ENCODE results near the gene PKHD1.

The PKHD1 gene

GRCh38 chr6:51737580-51738360, 349.6 kb downstream of the PKHD1 start:
- Mint-ChIP-seq H3K27ac (no peak overlapping the region), H3K4me1 (no peaks in the 10 kb centered on the region), H3K36me3 (no peaks in the 10 kb centered on the region), H3K4me3 (no peak overlapping the region), H3K9me3 (peaks cover 0 to 4% of the 10 kb centered on the region in 2 donors), H3K27me3 (peaks cover 0 to 5% of the 10 kb centered on the region in 2 donors)
- ATAC-seq (replicated peaks) (no peak), DNase-seq (no peak)

- ATAC-seq (replicated peaks) (no peak), DNase-seq (no peak)
- no peak overlapping the region for H3K4me3 Mint-ChIP-seq
- no peaks in the 10 kb centered on the region for H3K36me3 Mint-ChIP-seq
- H3K27me3 Mint-ChIP-seq = no peaks in the 10 kb centered on the region
- peaks cover 0 to 4% of the 10 kb centered on the region in 2 donors for H3K9me3 Mint-ChIP-seq
- H3K4me1 Mint-ChIP-seq = no peaks in the 10 kb centered on the region
- H3K27ac Mint-ChIP-seq = no peak overlapping the region
Observed at GRCh38 chr6:51725155-51725554, 362.3 kb downstream of the PKHD1 start.

- ATAC-seq (replicated peaks) (no peak), DNase-seq (no peak)
- H3K4me3 Mint-ChIP-seq = no peak overlapping the region
- H3K27me3 Mint-ChIP-seq = no peaks in the 10 kb centered on the region
- no peaks in the 10 kb centered on the region for H3K4me1 Mint-ChIP-seq
- no peaks in the 10 kb centered on the region for H3K36me3 Mint-ChIP-seq
- peaks cover 2 to 4% of the 10 kb centered on the region in 2 donors for H3K9me3 Mint-ChIP-seq
- H3K27ac Mint-ChIP-seq = no peak overlapping the region
Observed at GRCh38 chr6:51720327-51720726, 367.1 kb downstream of the PKHD1 start.

- ATAC-seq (replicated peaks) = no peak
- Mint-ChIP-seq H3K36me3 (no peaks in the 10 kb centered on the region), H3K4me1 (no peaks in the 10 kb centered on the region), H3K4me3 (no peak overlapping the region), H3K27ac (no peak overlapping the region), H3K27me3 (no peaks in the 10 kb centered on the region), H3K9me3 (peaks cover 3 to 4% of the 10 kb centered on the region in 2 donors)
- DNase-seq = no peak
Observed at GRCh38 chr6:51719297-51719696, 368.1 kb downstream of the PKHD1 start.

GRCh38 chr6:51718533-51718932, 368.9 kb downstream of the PKHD1 start:
- Mint-ChIP-seq H3K27ac (no peak overlapping the region), H3K9me3 (peaks cover 3 to 4% of the 10 kb centered on the region in 2 donors), H3K36me3 (no peaks in the 10 kb centered on the region), H3K4me3 (no peak overlapping the region), H3K4me1 (no peaks in the 10 kb centered on the region), H3K27me3 (no peaks in the 10 kb centered on the region)
- ATAC-seq (replicated peaks) (no peak), DNase-seq (no peak)

- no peak overlapping the region for H3K27ac Mint-ChIP-seq
- DNase-seq (no peak), ATAC-seq (replicated peaks) (no peak)
- peaks cover 3 to 4% of the 10 kb centered on the region in 2 donors for H3K9me3 Mint-ChIP-seq
- no peak overlapping the region for H3K4me3 Mint-ChIP-seq
- no peaks in the 10 kb centered on the region for H3K27me3 Mint-ChIP-seq
- H3K36me3 Mint-ChIP-seq = no peaks in the 10 kb centered on the region
- H3K4me1 Mint-ChIP-seq = no peaks in the 10 kb centered on the region
Observed at GRCh38 chr6:51717477-51717876, 369.9 kb downstream of the PKHD1 start.

GRCh38 chr6:51711876-51712275, 375.5 kb downstream of the PKHD1 start:
- peaks cover 0 to 5% of the 10 kb centered on the region in 2 donors for H3K9me3 Mint-ChIP-seq
- no peak overlapping the region for H3K27ac Mint-ChIP-seq
- H3K27me3 Mint-ChIP-seq = no peaks in the 10 kb centered on the region
- H3K36me3 Mint-ChIP-seq = no peaks in the 10 kb centered on the region
- H3K4me3 Mint-ChIP-seq = no peak overlapping the region
- H3K4me1 Mint-ChIP-seq = no peaks in the 10 kb centered on the region
- ATAC-seq (replicated peaks) (no peak), DNase-seq (no peak)

GRCh38 chr6:51706086-51706485, 381.3 kb downstream of the PKHD1 start:
- Mint-ChIP-seq H3K27me3 (no peaks in the 10 kb centered on the region), H3K9me3 (peaks cover 0 to 4% of the 10 kb centered on the region in 2 donors), H3K4me3 (no peak overlapping the region), H3K36me3 (no peaks in the 10 kb centered on the region), H3K27ac (no peak overlapping the region), H3K4me1 (no peaks in the 10 kb centered on the region)
- DNase-seq (no peak), ATAC-seq (replicated peaks) (no peak)

- no peaks in the 10 kb centered on the region for H3K27me3 Mint-ChIP-seq
- H3K4me1 Mint-ChIP-seq = no peaks in the 10 kb centered on the region
- H3K9me3 Mint-ChIP-seq = peaks cover 0 to 4% of the 10 kb centered on the region in 2 donors
- DNase-seq (no peak), ATAC-seq (replicated peaks) (no peak)
- no peaks in the 10 kb centered on the region for H3K36me3 Mint-ChIP-seq
- H3K27ac Mint-ChIP-seq = no peak overlapping the region
- H3K4me3 Mint-ChIP-seq = no peak overlapping the region
Observed at GRCh38 chr6:51704932-51705540, 382.4 kb downstream of the PKHD1 start.

- Mint-ChIP-seq H3K9me3 (peaks cover 0 to 4% of the 10 kb centered on the region in 2 donors), H3K27ac (no peak overlapping the region)
Observed at GRCh38 chr6:51702851-51703250, 384.6 kb downstream of the PKHD1 start.

GRCh38 chr6:51684603-51685002, 402.8 kb downstream of the PKHD1 start:
- no peaks in the 10 kb centered on the region for H3K4me1 Mint-ChIP-seq
- no peak for DNase-seq
- H3K9me3 Mint-ChIP-seq = no peaks in the 10 kb centered on the region
- H3K27ac Mint-ChIP-seq = no peak overlapping the region
- H3K4me3 Mint-ChIP-seq = no peak overlapping the region
- H3K27me3 Mint-ChIP-seq = no peaks in the 10 kb centered on the region
- no peak for ATAC-seq (replicated peaks)
- H3K36me3 Mint-ChIP-seq = no peaks in the 10 kb centered on the region

More at GRCh38 chr6:51702851-51703250, 384.6 kb downstream of the PKHD1 start:
- Mint-ChIP-seq H3K4me1 (no peaks in the 10 kb centered on the region), H3K4me3 (no peak overlapping the region), H3K36me3 (no peaks in the 10 kb centered on the region), H3K27me3 (no peaks in the 10 kb centered on the region)
- ATAC-seq (replicated peaks) = no peak
- no peak for DNase-seq

GRCh38 chr6:51684038-51684437, 403.4 kb downstream of the PKHD1 start:
- no peak for ATAC-seq (replicated peaks)
- Mint-ChIP-seq H3K27ac (no peak overlapping the region), H3K36me3 (no peaks in the 10 kb centered on the region), H3K9me3 (no peaks in the 10 kb centered on the region), H3K4me1 (no peaks in the 10 kb centered on the region), H3K4me3 (no peak overlapping the region), H3K27me3 (no peaks in the 10 kb centered on the region)
- DNase-seq = no peak

GRCh38 chr6:51678905-51679620, 408.4 kb downstream of the PKHD1 start:
- Mint-ChIP-seq H3K27me3 (peaks cover 3 to 5% of the 10 kb centered on the region in 2 donors), H3K4me3 (no peak overlapping the region), H3K27ac (no peak overlapping the region), H3K4me1 (no peaks in the 10 kb centered on the region), H3K36me3 (no peaks in the 10 kb centered on the region), H3K9me3 (no peaks in the 10 kb centered on the region)
- DNase-seq (no peak), ATAC-seq (replicated peaks) (no peak)

- H3K4me3 Mint-ChIP-seq = no peak overlapping the region
- no peak overlapping the region for H3K27ac Mint-ChIP-seq
- DNase-seq (no peak), ATAC-seq (replicated peaks) (no peak)
- H3K9me3 Mint-ChIP-seq = no peaks in the 10 kb centered on the region
- no peaks in the 10 kb centered on the region for H3K36me3 Mint-ChIP-seq
- H3K27me3 Mint-ChIP-seq = peaks cover 3 to 5% of the 10 kb centered on the region in 2 donors
- H3K4me1 Mint-ChIP-seq = no peaks in the 10 kb centered on the region
Observed at GRCh38 chr6:51678274-51678673, 409.1 kb downstream of the PKHD1 start.

GRCh38 chr6:51675922-51676275, 411.5 kb downstream of the PKHD1 start:
- Mint-ChIP-seq H3K36me3 (no peaks in the 10 kb centered on the region), H3K9me3 (peaks cover 3 to 4% of the 10 kb centered on the region in 2 donors), H3K4me1 (no peaks in the 10 kb centered on the region), H3K27ac (no peak overlapping the region), H3K4me3 (no peak overlapping the region), H3K27me3 (peaks cover 3 to 5% of the 10 kb centered on the region in 2 donors)
- ATAC-seq (replicated peaks) = no peak
- DNase-seq = no peak

Measured in stimulated activated naive B cell treated with anti-CD40 and anti-IgM and Interleukin-4, amounts not matched to agents 10 μg/mL and 1 μg/mL and 100 μg/mL, for 72 hours (primary cell).